Heart left ventricle (tissue), 16 donors: ENCODE data around the gene SRPRA. TPM values are rescaled to one million over a fixed set of nuclear protein-coding genes. Genes with fewer than 3 reads are reported as not detected.
A peak's percentile ranks its signal among the peaks of the same experiment; 100 is the strongest.

Experiments
- ATAC-seq, 4 donors: fragments of 200-7000 bp; cut with Tn5 transposase; one replicate each; pipeline ENCODE4 v1.9.1; 2020 to 2022; ENCODE audit warnings: moderate library complexity in 4 of 4, mild to moderate bottlenecking in 3 of 4, moderate number of reproducible peaks in 1 of 4
- DNase-seq, 5 donors: peaks; one replicate each; pipeline ENCODE4 v3.0.0-alpha.2; 2020
- H3K27ac ChIP-seq, 12 donors: fragments of 200-600 bp; sonication (generic) in 4 of 12; one replicate each; pipeline versions ENCODE4 v1.5.0 to v1.8.0; 2016 to 2022; ENCODE audit warnings: mild to moderate bottlenecking in 2 of 12
- H3K27me3 ChIP-seq, 9 donors: fragments of 200-600 bp; sonication (generic) in 2 of 9; one replicate each; pipeline versions ENCODE4 v1.5.1 to v1.8.0; 2016 to 2022; ENCODE audit warnings: mild to moderate bottlenecking in 3 of 9
- H3K36me3 ChIP-seq, 9 donors: fragments of 200-600 bp; sonication (generic) in 2 of 9; one replicate each; pipeline versions ENCODE4 v1.5.0 to v1.8.0; 2018 to 2022; ENCODE audit warnings: mild to moderate bottlenecking in 2 of 9
- H3K4me1 ChIP-seq, 12 donors: fragments of 200-600 bp; sonication (generic) in 4 of 12; one replicate each; pipeline versions ENCODE4 v1.5.0 to v1.8.0; 2016 to 2022; ENCODE audit warnings: mild to moderate bottlenecking in 3 of 12
- H3K4me3 ChIP-seq, 12 donors: fragments of 200-600 bp; sonication (generic) in 4 of 12; one replicate each; pipeline versions ENCODE4 v1.5.0 to v1.8.0; 2017 to 2022; ENCODE audit warnings: mild to moderate bottlenecking in 9 of 12, moderate library complexity in 4 of 12
- H3K9me3 ChIP-seq, 12 donors: fragments of 200-600 bp; sonication (generic) in 4 of 12; one replicate each; pipeline versions ENCODE4 v1.5.0 to v1.8.0; 2016 to 2022; ENCODE audit warnings: mild to moderate bottlenecking in 1 of 12
- CTCF ChIP-seq, 12 donors: fragments of 200-600 bp; sonication (generic) in 4 of 12; IDR thresholded peaks; one replicate each; pipeline versions ENCODE4 v1.5.0 to v1.8.0; 2018 to 2022; ENCODE audit warnings: antibody characterized with exemption in 12 of 12, mild to moderate bottlenecking in 5 of 12
- POLR2A ChIP-seq, 2 donors: fragments of 450-650 bp; IDR thresholded peaks; one replicate each; pipeline ENCODE4 v1.6.1; 2017; ENCODE audit warnings: antibody characterized with exemption in 2 of 2, mild to moderate bottlenecking in 2 of 2, moderate library complexity in 2 of 2
- WGBS, 4 donors: extraction: QIAGEN DNeasy Blood & Tissue Kit in 2 of 4; methylation state at CpG; one replicate each; pipeline versions ENCODE4 v1.1.5 to v1.1.7; 2013 to 2018; 5-methylcytosine and 5-hydroxymethylcytosine counted together
- intact Hi-C, 10 donors: fragments of 100-400 bp; cut with DNase I; formaldehyde crosslinking; loops; one replicate each; pipeline versions ENCODE4 v1.11.1 to v1.14.2; 2022
- polyA plus RNA-seq, 2 donors: library from polyadenylated mRNA; stranded (reverse); fragments of 200-250 nt; gene quantifications; one replicate each; pipeline ENCODE4 v1.2.3, GENCODE V29; 2013
- total RNA-seq, 9 donors: library from RNA; depleted of rRNA in 2 of 9; stranded (reverse); fragments of >200 nt in 2 of 9; fragmentation: NEBNext Ultra II Directional in 3 of 9; extraction: Animal tissue kit (Norgen Biotek cat#: 25700) in 3 of 9; gene quantifications; one replicate each; pipeline versions ENCODE4 v1.1.0 to v1.2.4, GENCODE V29; 2016 to 2023
- donor health status: ischemic (EF 13 %, LVEDD 7.1; RV severe dilation, severe dysfunction).
- donor health status: healthy with polysubstance abuse.
- donor health status: DM: no; HTN: yes; CAD: no.
- donor health status: DM: no; HTN: no; CAD: no.
- donor health status: ischemic (EF 25% LVEDD 6.9; RV normal size, moderate dysfunction).
- donor health status: ischemic (EF 25% LVEDD 5.7; RV mildly dilated, moderate dysfunction).
- donor health status: healthy.
- donor health status: DM: yes; HTN: yes; CAD: no.
- donor health status: ischemic (EF 35%, LVEDD 5.7; RV mildly dilated, moderate dysfunction).
- donor health status: nonischemic (EF 11% LVEDD 7.7; RV severe dilation, severe dysfunction).
- donor health status: DM: yes; HTN: yes; CAD: no.
- donor health status: PGD.
- donor health status: ischemic (EF 29% LVEDD 5.4; RV normal size, mild dysfunction).
- donor health status: nonischemic (EF 23%, LVEDD 6.1; RV moderate dilation, normal function).

The SRPRA gene
- total and polyA plus RNA-seq, 11 donors = 38.4 to 99.3 (median 79.3) TPM

- Histone ChIP-seq H3K36me3 (peaks cover 0 to 75% (median 65%) of the 10 kb centered on the region in 9 donors), H3K4me1 (no peaks in the 10 kb centered on the region)
These were observed 25.0 kb upstream of the SRPRA start for GRCh38 chr11:126293726-126294125.

GRCh38 chr11:126290887-126291286 lies 22.2 kb upstream of the SRPRA start:
- H3K4me3 ChIP-seq = no peak overlapping the region
- DNase-seq (no peak), ATAC-seq (peak in 1 of 4 donors; percentile 8)
- no peaks in the 10 kb centered on the region for H3K27me3 ChIP-seq
- peaks cover 0 to 80% (median 62%) of the 10 kb centered on the region in 9 donors for H3K36me3 ChIP-seq
- intact Hi-C loops = no loop called here
- no peaks in the 10 kb centered on the region for H3K9me3 ChIP-seq
- 82 to 90% (median 83%) methylated on average over 10 to 12 of the region's 12 CpGs for WGBS, 4 donors
- H3K27ac ChIP-seq = no peak overlapping the region
- H3K4me1 ChIP-seq = no peaks in the 10 kb centered on the region
- no peak for TF ChIP-seq CTCF (IDR thresholded peaks at IDR 0.05)
- TF ChIP-seq POLR2A (IDR thresholded peaks at IDR 0.05) = no peak

More at GRCh38 chr11:126293726-126294125, 25.0 kb upstream of the SRPRA start:
- no peaks in the 10 kb centered on the region for H3K27me3 ChIP-seq
- 75 to 87% (median 81%) methylated on average over 5 of the region's 5 CpGs for WGBS, 4 donors
- intact Hi-C loops = no loop called here
- H3K9me3 ChIP-seq = no peaks in the 10 kb centered on the region
- TF ChIP-seq CTCF (IDR thresholded peaks at IDR 0.05) = no peak
- TF ChIP-seq POLR2A (IDR thresholded peaks at IDR 0.05) = no peak
- DNase-seq = no peak
- no peak overlapping the region for H3K27ac ChIP-seq
- no peak overlapping the region for H3K4me3 ChIP-seq
- peak in 2 of 4 donors; percentile 13 to 28 for ATAC-seq

GRCh38 chr11:126288237-126288636 lies 19.5 kb upstream of the SRPRA start:
- no peak for ATAC-seq
- WGBS, 4 donors = 77 to 81% (median 80%) methylated on average over 6 of the region's 6 CpGs
- Histone ChIP-seq H3K9me3 (no peaks in the 10 kb centered on the region), H3K27me3 (no peaks in the 10 kb centered on the region), H3K36me3 (peaks cover 0 to 61% (median 39%) of the 10 kb centered on the region in 9 donors), H3K4me3 (no peak overlapping the region), H3K4me1 (peaks cover 0 to 20% (median 1%) of the 10 kb centered on the region in 12 donors), H3K27ac (no peak overlapping the region)
- intact Hi-C loops = no loop called here
- TF ChIP-seq CTCF (IDR thresholded peaks at IDR 0.05) = no peak
- no peak for TF ChIP-seq POLR2A (IDR thresholded peaks at IDR 0.05)
- DNase-seq = no peak

GRCh38 chr11:126284829-126285228 lies 16.1 kb upstream of the SRPRA start:
- ATAC-seq = no peak
- peaks cover 0 to 45% (median 9%) of the 10 kb centered on the region in 12 donors for H3K4me1 ChIP-seq
- H3K36me3 ChIP-seq = peaks cover 0 to 29% (median 11%) of the 10 kb centered on the region in 9 donors
- peak overlapping the region in 1 of 12 donors; percentile 8 for H3K4me3 ChIP-seq
- peak in 2 of 5 donors; percentile 53 to 71 for DNase-seq
- intact Hi-C loops = no loop called here
- WGBS, 4 donors = 58 to 72% (median 66%) methylated on average over 6 of the region's 6 CpGs
- no peak overlapping the region for H3K27ac ChIP-seq
- H3K27me3 ChIP-seq = no peaks in the 10 kb centered on the region
- no peaks in the 10 kb centered on the region for H3K9me3 ChIP-seq
- TF ChIP-seq CTCF (IDR thresholded peaks at IDR 0.05) (no peak), POLR2A (IDR thresholded peaks at IDR 0.05) (no peak)
